Measurements from ENCODE around the gene TLN1. TPM values are rescaled to one million over a fixed set of nuclear protein-coding genes. Genes with fewer than 3 reads are reported as not detected.

Gene TLN1
- total and polyA plus RNA-seq, 2 of the 4 experiments (the other 2 are of a cell fraction), result 228 to 346 TPM

GRCh38 chr9:35686222-35687203 is 45.5 kb downstream of the TLN1 start:
- ATAC-seq (ENCODE audit: low read depth), result no peak

More at GRCh38 chr9:35686222-35687203, 45.5 kb downstream of the TLN1 start:
- no TSS peak for BruUV-seq (replicated peaks)
- H3K4ac ChIP-seq (ENCODE audit: low read depth, low read length), result no peak overlapping the region
- peak overlapping the region; percentile 34 for H2AK9ac ChIP-seq (replicated peaks; ENCODE audit: low read depth, low read length, poor library complexity)
- peak overlapping the region; percentile 18 for H3K27ac ChIP-seq (ENCODE audit: insufficient read depth, low read length)
- H3K9me1 ChIP-seq (ENCODE audit: insufficient read depth, low read length), result peaks cover 41% of the 10 kb centered on the region
- CTCF ChIA-PET, result no interaction called here
- H3K4me1 ChIP-seq (ENCODE audit: control insufficient read depth, insufficient read depth, low read length), result peaks cover 51% of the 10 kb centered on the region
- H2BK15ac ChIP-seq (ENCODE audit: low read depth, low read length), result no peak overlapping the region
- peak overlapping the region; percentile 26 for H3K4me3 ChIP-seq (ENCODE audit: insufficient read depth, low read depth, low read length)
- H3K9me3 ChIP-seq (ENCODE audit: control insufficient read depth, insufficient read depth, low read length), result no peaks in the 10 kb centered on the region
- H2BK120ac ChIP-seq (ENCODE audit: low read depth, low read length), result no peak overlapping the region
- peak overlapping the region; percentile 22; the same call in 1 of the 2 replicates for H3K56ac ChIP-seq (ENCODE audit: extremely low read depth, insufficient read depth, low read length)
- DNase-seq, result peak; percentile 60
- WGBS, 2 experiments (ENCODE audit: extremely low coverage in 2 of 2, insufficient read length in 1 of 2), result 68% methylated on average over 3 of the region's 11 CpGs; no CpG with 5 or more reads in 1 of the 2 experiments
- POLR2A ChIA-PET (ENCODE audit: unreplicated experiment), result interaction anchor here (0.6 to 3.8 kb wide), 9 partner anchors 8 to 29 kb away, joined by 3 to 14 read pairs (median 5); partner anchors contain the start of genes CCDC107 and RMRP
- peaks cover 82% of the 10 kb centered on the region for H4K20me1 ChIP-seq (ENCODE audit: insufficient read depth, low read length)
- H3K4me2 ChIP-seq (ENCODE audit: low read depth, low read length), result peak overlapping the region; percentile 97
- H3K27me3 ChIP-seq (ENCODE audit: control insufficient read depth, insufficient read depth, low read length), result no peaks in the 10 kb centered on the region
- H2BK5ac ChIP-seq (ENCODE audit: low read depth, low read length, poor library complexity, severe bottlenecking), result peak overlapping the region; percentile 98
- H3K18ac ChIP-seq (ENCODE audit: low read depth, low read length), result peak overlapping the region; percentile 8; the same call in 1 of the 2 replicates
- no peak overlapping the region for H4K5ac ChIP-seq (ENCODE audit: low read depth, low read length)
- dilution Hi-C loops (cut with HindIII; ENCODE audit: low sequenced_read_pairs, unreplicated experiment) (no loop called here), intact Hi-C loops (cut with micrococcal nuclease) (loop anchor here (10.0 kb wide), 1 partner anchor 82 kb away; the partner anchor contains the start of gene TESK1), in situ Hi-C loops (cut with MboI; ENCODE audit: low sequenced_read_pairs) (no loop called here)
- no peak overlapping the region for H4K8ac ChIP-seq (ENCODE audit: low read depth in 2 of 2, low read length in 2 of 2)
- H3K9ac ChIP-seq (ENCODE audit: low read depth, low read length), result peak overlapping the region; percentile 58
- H2AFZ ChIP-seq (replicated peaks; ENCODE audit: low read length, poor library complexity), result peak overlapping the region; percentile 17
- peak overlapping the region; percentile 50 for H3K14ac ChIP-seq (replicated peaks; ENCODE audit: low read depth, low read length)
- TF ChIP-seq SMC3 (IDR thresholded peaks at IDR 0.05; ENCODE audit: low read depth, low read length) (no peak), MXI1 (IDR thresholded peaks at IDR 0.05; ENCODE audit: borderline replicate concordance, low read depth, low read length) (peak; percentile 45; the same call in 1 of the 2 replicates), MAFK (IDR thresholded peaks at IDR 0.05; ENCODE audit: low read depth, low read length) (no peak), POLR2A (IDR thresholded peaks at IDR 0.05; ENCODE audit: low read depth, low read length) (no peak)
- no peak overlapping the region for H2AK5ac ChIP-seq (ENCODE audit: low read depth, low read length)
- no peak overlapping the region for H2BK20ac ChIP-seq (ENCODE audit: low read depth, low read length)
- H3K79me1 ChIP-seq (ENCODE audit: low read depth in 1 of 2, low read length in 2 of 2), result peaks cover 13 to 85% of the 10 kb centered on the region in 2 experiments
- H4K91ac ChIP-seq (ENCODE audit: insufficient read depth, low read depth, low read length), result no peak overlapping the region
- H3K23ac ChIP-seq (ENCODE audit: low read depth, low read length), result peak overlapping the region; percentile 92
- H3K36me3 ChIP-seq (ENCODE audit: control insufficient read depth, insufficient read depth, low read length), result peaks cover 65% of the 10 kb centered on the region
